Stomach smooth muscle (tissue), 2 donors: Measurements from ENCODE around the gene LOXL3.

ENCODE experiments used
- H3K27ac ChIP-seq: one replicate; pipeline ENCODE4 v1.7.0; 2013; ENCODE audit warnings: mild to moderate bottlenecking, low read length, inconsistent platforms
- H3K27me3 ChIP-seq, 2 donors: one replicate each; pipeline ENCODE4 v1.7.0; 2013; ENCODE audit warnings: low read length in 2 of 2; ENCODE audit not compliant: insufficient read depth in 2 of 2, control insufficient read depth in 1 of 2
- H3K36me3 ChIP-seq, 2 donors: one replicate each; pipeline ENCODE4 v1.7.0; 2013; ENCODE audit warnings: low read length in 2 of 2; ENCODE audit not compliant: control insufficient read depth in 2 of 2, insufficient read depth in 2 of 2
- H3K4me1 ChIP-seq: one replicate; pipeline ENCODE4 v1.7.0; 2013; ENCODE audit warnings: low read length; ENCODE audit not compliant: control insufficient read depth, insufficient read depth
- H3K4me3 ChIP-seq, 2 donors: one replicate each; pipeline ENCODE4 v1.7.0; 2013; ENCODE audit warnings: low read length in 2 of 2
- H3K9ac ChIP-seq, 2 donors: one replicate each; pipeline ENCODE4 v1.7.0; 2013; ENCODE audit warnings: low read length in 2 of 2, mild to moderate bottlenecking in 1 of 2
- H3K9me3 ChIP-seq, 2 donors: one replicate each; pipeline ENCODE4 v1.7.0; 2013; ENCODE audit warnings: low read length in 2 of 2; ENCODE audit not compliant: control insufficient read depth in 2 of 2
- donor health status: healthy.
- donor health status: Pancreatic carcinoma.

Gene LOXL3

DNA sequence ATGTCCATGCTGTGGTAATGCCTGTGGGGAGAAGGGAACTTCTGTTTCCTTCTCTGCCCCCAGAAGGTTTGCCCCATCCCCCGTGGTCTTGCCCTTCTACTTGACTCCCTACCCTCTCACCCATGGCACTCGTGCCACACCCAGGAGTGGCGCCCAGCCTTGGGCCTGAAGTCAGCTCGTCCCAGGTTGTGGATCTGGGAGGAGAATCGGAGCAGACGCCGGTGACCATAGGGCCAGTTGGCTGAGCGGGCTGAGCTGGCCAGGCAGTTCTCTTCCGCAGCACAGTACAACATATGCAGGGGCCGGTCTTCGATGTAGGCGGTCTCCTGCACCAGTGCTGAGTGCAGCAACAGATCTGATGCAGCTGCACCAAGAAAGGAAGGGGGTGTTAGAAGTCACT lies 19.3 kb downstream of the LOXL3 start:
- Histone ChIP-seq H3K9me3 (no peaks in the 10 kb centered on the region), H3K27me3 (peaks cover 0 to 3% of the 10 kb centered on the region in 2 donors), H3K4me3 (no peak overlapping the region), H3K9ac (no peak overlapping the region), H3K27ac (no peak overlapping the region), H3K4me1 (peaks cover 13% of the 10 kb centered on the region), H3K36me3 (peaks cover 6 to 19% of the 10 kb centered on the region in 2 donors)

DNA sequence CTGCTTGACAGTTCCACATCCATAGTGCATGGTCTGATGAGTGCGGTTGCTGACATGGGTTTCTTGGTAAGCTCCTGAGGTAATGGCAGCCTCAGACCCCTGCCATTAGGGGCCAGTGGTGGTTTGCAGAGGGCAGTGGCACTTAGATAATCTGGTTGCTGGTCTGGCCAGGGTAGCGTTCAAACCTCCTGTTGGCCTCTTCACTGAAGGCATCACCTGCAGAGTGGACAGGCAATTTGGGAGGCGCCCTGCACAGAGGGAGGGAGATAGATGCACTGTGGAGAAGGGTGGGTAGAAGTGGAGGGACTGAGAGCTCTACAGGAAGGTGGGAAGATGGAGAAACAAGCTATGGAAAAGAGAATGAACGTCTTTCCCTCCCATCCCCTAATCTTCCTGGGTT lies 20.3 kb downstream of the LOXL3 start:
- H3K27me3 ChIP-seq, result peaks cover 0 to 2% of the 10 kb centered on the region in 2 donors
- H3K9ac ChIP-seq, result no peak overlapping the region
- no peak overlapping the region for H3K4me3 ChIP-seq
- peaks cover 23% of the 10 kb centered on the region for H3K4me1 ChIP-seq
- H3K9me3 ChIP-seq, result no peaks in the 10 kb centered on the region
- peaks cover 6 to 19% of the 10 kb centered on the region in 2 donors for H3K36me3 ChIP-seq
- no peak overlapping the region for H3K27ac ChIP-seq

DNA sequence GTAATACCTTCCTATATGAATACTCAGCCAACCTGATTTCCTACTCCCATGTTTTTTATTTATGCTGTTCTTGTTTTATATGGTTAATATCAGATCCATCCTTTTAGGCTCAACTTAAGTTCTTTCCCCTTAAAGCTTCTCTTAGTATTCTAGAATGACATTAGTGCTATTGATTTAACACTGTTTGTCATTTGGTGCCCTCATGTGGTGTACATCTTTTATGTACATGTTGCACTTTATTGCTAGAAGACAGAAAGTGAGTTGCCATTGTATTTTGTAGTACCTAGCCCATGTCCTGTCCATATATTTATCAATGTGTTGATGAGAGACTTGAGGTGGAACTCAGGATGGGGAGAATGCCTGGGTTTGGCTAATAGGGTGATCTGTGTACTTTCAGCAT lies 21.5 kb downstream of the LOXL3 start:
- Histone ChIP-seq H3K27me3 (no peaks in the 10 kb centered on the region), H3K9ac (peak overlapping the region in 1 of 2 donors; percentile 18), H3K27ac (no peak overlapping the region), H3K9me3 (no peaks in the 10 kb centered on the region), H3K4me3 (no peak overlapping the region), H3K36me3 (peaks cover 10 to 27% of the 10 kb centered on the region in 2 donors), H3K4me1 (peaks cover 31% of the 10 kb centered on the region)

DNA sequence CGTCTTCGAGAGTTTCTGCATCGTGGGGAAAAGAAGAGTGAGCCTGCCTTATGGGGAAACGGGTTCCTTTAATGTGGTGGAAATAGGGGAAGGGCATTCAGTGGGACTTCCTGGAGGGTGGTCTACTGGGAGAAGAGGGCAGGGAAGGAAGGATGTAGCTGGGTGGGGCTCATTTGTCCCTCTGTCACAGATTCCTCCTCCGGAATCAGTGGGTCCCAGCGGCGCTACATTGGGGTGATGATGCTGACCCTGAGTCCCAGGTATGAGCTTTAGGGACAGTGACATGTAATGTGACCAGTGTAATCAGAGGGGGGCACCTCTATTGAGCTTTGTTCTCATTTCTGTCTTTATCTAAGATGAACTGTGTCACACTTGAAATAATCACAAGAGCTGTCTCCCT lies 22.1 kb downstream of the LOXL3 start:
- H3K9ac ChIP-seq, result peak overlapping the region in 1 of 2 donors; percentile 18
- H3K9me3 ChIP-seq, result no peaks in the 10 kb centered on the region
- peaks cover 31% of the 10 kb centered on the region for H3K4me1 ChIP-seq
- H3K36me3 ChIP-seq, result peaks cover 14 to 32% of the 10 kb centered on the region in 2 donors
- no peak overlapping the region for H3K27ac ChIP-seq
- H3K27me3 ChIP-seq, result no peaks in the 10 kb centered on the region
- H3K4me3 ChIP-seq, result no peak overlapping the region

DNA sequence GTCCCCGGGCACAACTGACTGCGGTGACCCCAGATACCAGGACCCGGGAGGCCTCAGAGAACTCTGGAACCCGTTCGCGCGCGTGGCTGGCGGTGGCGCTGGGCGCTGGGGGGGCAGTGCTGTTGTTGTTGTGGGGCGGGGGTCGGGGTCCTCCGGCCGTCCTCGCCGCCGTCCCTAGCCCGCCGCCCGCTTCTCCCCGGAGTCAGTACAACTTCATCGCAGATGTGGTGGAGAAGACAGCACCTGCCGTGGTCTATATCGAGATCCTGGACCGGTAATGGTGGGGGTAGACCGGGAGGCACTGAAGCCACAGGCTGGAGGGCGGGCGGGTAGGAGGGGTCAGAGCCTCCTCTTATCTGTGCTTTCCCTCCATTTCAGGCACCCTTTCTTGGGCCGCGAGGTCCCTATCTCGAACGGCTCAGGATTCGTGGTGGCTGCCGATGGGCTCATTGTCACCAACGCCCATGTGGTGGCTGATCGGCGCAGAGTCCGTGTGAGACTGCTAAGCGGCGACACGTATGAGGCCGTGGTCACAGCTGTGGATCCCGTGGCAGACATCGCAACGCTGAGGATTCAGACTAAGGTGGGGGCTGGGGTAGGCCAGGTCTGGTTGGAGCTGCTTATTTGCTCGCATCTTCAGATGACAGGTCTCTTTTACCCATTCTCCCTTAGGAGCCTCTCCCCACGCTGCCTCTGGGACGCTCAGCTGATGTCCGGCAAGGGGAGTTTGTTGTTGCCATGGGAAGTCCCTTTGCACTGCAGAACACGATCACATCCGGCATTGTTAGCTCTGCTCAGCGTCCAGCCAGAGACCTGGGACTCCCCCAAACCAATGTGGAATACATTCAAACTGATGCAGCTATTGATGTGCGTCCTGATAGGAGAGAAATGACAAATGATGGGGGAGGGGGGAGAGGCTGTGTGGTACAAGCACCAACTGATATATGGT lies 23.2 kb downstream of the LOXL3 start:
- H3K27me3 ChIP-seq, result no peaks in the 10 kb centered on the region
- no peaks in the 10 kb centered on the region for H3K9me3 ChIP-seq
- peak overlapping the region; percentile 72 to 80 for H3K9ac ChIP-seq
- H3K36me3 ChIP-seq, result peaks cover 25 to 41% of the 10 kb centered on the region in 2 donors
- peak overlapping the region; percentile 77 for H3K27ac ChIP-seq
- peak overlapping the region; percentile 79 to 99 for H3K4me3 ChIP-seq
- peaks cover 31% of the 10 kb centered on the region for H3K4me1 ChIP-seq

DNA sequence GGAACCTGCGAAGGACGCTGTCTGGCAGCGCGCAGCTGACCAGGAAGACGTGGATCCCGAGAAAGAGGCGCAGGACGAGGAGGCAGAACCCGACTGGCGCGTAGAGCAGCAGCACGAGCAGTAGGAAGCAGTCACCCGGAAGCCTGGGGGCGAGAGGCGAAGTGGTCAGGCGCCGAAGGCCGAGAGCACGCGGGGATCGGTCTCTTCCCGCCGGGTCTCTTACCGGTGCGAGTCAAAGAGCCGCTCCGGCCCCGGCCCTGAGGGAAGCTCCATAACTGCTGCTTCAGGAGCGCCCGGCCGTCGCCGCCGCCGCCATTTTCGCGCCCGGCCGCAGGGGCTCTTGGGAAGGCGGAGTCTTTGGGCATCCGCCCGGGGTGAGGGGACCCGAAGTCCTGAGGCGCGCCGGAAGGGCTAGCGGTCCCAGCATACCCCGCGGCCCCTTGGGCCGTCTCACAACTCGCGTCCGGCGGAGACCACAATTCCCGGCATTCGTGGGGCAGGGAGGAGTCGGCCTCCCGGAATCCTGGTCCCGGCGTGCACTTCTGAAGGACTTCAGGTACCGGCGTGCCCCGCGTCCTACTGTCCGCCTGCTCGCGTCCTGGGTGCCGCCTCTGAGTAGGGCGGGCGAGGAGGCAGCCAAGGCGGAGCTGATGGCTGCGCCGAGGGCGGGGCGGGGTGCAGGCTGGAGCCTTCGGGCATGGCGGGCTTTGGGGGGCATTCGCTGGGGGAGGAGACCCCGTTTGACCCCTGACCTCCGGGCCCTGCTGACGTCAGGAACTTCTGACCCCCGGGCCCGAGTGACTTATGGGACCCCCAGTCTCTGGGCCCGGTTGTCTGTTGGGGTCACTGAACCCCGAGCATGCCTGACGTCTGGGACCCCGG lies 24.1 kb downstream of the LOXL3 start, which contains the start of the genes AUP1 and HTRA2:
Gene AUP1, minus strand, starts transcription at position 350 of the 882 bp plus-strand sequence. Its CDS starts 77 bp downstream, at position 273.
Gene HTRA2, plus strand, starts transcription at position 577 of the 882 bp plus-strand sequence. Its CDS starts 74 bp downstream, at position 651.
- H3K9ac ChIP-seq, result peak within 1 kb of the TSS; percentile 79 to 91
- peak within 1 kb of the TSS; percentile 77 for H3K27ac ChIP-seq
- peaks cover 25 to 41% of the 10 kb centered on the region in 2 donors for H3K36me3 ChIP-seq
- H3K4me1 ChIP-seq, result peaks cover 31% of the 10 kb centered on the region
- no peaks in the 10 kb centered on the region for H3K9me3 ChIP-seq
- H3K27me3 ChIP-seq, result no peaks in the 10 kb centered on the region
- H3K4me3 ChIP-seq, result peak within 1 kb of the TSS; percentile 79 to 99

DNA sequence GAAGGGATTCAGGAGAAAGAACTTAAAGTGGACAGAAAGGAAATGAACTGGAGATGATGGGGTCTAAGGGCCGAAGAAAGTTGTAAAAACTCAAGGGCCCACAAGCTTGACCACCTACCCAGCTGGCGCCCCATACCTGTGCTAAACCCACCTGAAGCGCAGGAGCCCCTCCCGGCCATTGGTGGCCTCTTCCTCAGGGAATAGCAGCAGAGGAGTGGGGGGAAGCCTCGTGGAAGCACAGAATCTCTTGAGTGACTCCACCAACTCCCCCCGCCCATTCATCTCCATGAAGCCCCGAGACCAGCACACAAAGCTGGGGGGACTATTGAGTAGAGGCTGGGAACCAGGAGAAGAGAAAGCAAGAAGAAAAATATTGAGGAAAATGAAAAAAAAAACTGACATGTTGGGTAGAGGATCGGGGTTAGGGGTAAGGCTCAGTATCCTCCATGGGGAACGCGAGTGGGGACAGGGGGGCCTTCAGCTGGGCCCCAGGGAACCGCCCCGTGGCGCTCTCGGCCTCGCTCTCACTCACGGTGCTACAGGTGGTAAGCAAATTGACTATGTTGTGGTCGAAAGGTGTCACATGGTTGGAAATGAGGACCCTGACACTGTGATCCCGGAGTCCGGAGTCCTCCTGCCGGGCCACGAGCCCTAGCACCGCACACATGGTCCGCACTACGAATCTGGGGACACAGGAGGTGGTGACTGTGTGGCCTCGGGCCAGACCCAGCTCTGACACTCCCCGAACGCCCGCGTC lies 25.0 kb downstream of the LOXL3 start:
- peak overlapping the region; percentile 74 to 99 for H3K4me3 ChIP-seq
- H3K9ac ChIP-seq, result peak overlapping the region; percentile 79 to 91
- H3K4me1 ChIP-seq, result peaks cover 31% of the 10 kb centered on the region
- H3K36me3 ChIP-seq, result peaks cover 25 to 38% of the 10 kb centered on the region in 2 donors
- no peaks in the 10 kb centered on the region for H3K9me3 ChIP-seq
- no peaks in the 10 kb centered on the region for H3K27me3 ChIP-seq
- H3K27ac ChIP-seq, result peak overlapping the region; percentile 77

DNA sequence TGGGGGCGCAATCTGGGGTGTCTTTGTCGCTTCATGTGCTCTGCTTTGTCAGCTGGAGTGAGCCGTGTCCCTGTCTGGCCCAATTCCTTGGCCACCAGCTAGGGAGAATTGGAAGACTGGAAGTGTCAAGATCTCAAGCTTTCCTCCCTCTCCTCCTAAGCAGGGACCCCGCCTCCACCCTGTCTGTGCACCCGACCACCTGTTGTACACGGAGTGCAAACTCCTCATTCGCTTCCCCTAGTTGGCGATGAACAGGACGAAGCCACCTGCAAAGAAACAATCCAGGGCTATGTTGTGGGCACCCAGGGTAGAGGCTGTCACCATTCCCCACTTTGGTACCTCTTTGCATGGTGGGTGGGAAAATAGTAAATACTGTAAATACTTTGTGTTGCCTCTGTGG lies 26.0 kb downstream of the LOXL3 start:
- H3K9me3 ChIP-seq, result no peaks in the 10 kb centered on the region
- H3K4me3 ChIP-seq, result no peak overlapping the region
- H3K27ac ChIP-seq, result no peak overlapping the region
- H3K27me3 ChIP-seq, result no peaks in the 10 kb centered on the region
- no peak overlapping the region for H3K9ac ChIP-seq
- H3K36me3 ChIP-seq, result peaks cover 25 to 33% of the 10 kb centered on the region in 2 donors
- peaks cover 31% of the 10 kb centered on the region for H3K4me1 ChIP-seq

DNA sequence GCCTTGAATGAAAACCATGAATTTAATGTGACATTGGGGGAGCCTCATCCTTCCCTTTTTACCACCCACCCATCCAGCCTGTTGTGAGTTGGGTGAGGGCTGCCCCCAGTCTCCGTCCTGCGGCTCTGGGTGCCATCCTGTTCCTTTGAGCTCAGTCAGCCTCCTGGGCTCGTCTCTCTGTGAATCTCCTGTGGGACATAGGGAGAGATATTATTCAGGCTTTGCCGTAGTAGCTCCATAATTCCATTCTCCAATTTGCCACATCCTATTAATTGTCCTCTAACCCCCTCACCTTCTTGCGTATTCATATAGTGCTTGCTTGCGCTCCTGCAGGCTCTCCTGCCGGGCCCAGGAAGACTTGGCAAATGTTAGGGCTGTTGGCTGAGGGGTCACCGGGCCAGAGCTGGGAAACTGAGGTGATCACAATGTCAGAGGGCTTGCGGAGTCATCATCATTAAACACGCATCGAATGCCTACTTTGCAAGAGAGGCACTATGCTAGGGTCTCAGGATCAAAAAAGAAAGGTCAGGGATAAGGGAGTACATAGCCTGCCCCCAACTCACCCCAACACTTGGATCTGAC lies 27.0 kb downstream of the LOXL3 start:
- Histone ChIP-seq H3K4me3 (no peak overlapping the region), H3K9me3 (no peaks in the 10 kb centered on the region), H3K27ac (no peak overlapping the region), H3K27me3 (no peaks in the 10 kb centered on the region), H3K36me3 (peaks cover 19 to 25% of the 10 kb centered on the region in 2 donors), H3K4me1 (peaks cover 30% of the 10 kb centered on the region), H3K9ac (no peak overlapping the region)
